ENCODE results near the gene CYTH3. TPM values are rescaled to one million over a fixed set of nuclear protein-coding genes. Genes with fewer than 3 reads are reported as not detected.
A peak's percentile ranks its signal among the peaks of the same experiment; 100 is the strongest.

The CYTH3 gene
- total and polyA plus RNA-seq, 9 of the 15 experiments (the other 6 are each of a cell fraction or from before 2014, with no cell fraction given): 0.25 to 15.2 (median 11.4) TPM

- no peak overlapping the region for H3K4me3 ChIP-seq
- H2AFZ ChIP-seq (ENCODE audit: low read depth, low read length): no peak overlapping the region
- DNase-seq (ENCODE audit: extremely low read depth in 1 of 4, low spot score in 3 of 4) (no peak), ATAC-seq (no peak), FAIRE-seq (no peak)
- ChIA-PET CTCF (ENCODE audit: low intra/inter-chr PET ratio) (no interaction called here), POLR2A (interaction anchor here (0.6 to 1.1 kb wide), 3 partner anchors 12 to 1407 kb away, joined by 3 read pairs; no protein-coding TSS in a partner anchor)
- WGBS (ENCODE audit: insufficient coverage, low coverage, missing lambda C conversion rate): over 99% methylated on average over 8 of the region's 8 CpGs
- H3K9me3 ChIP-seq (replicated peaks; ENCODE audit: control insufficient read depth, insufficient read depth, low read depth, low read length): no peaks in the 10 kb centered on the region; the same call in 1 of the 2 replicates
- in situ Hi-C loops (cut with MboI) (no loop called here), intact Hi-C loops (cut with micrococcal nuclease) (no loop called here)
- no peaks in the 10 kb centered on the region for H4K20me1 ChIP-seq (replicated peaks; ENCODE audit: control insufficient read depth, insufficient read depth, low read length)
- no peaks in the 10 kb centered on the region for H3K27me3 ChIP-seq (ENCODE audit: control insufficient read depth in 2 of 2, insufficient read depth in 2 of 2, low read length in 2 of 2)
- no peak overlapping the region for H3K9ac ChIP-seq (ENCODE audit: insufficient read depth in 1 of 2, low read depth in 2 of 2, low read length in 2 of 2)
- H3K4me2 ChIP-seq (ENCODE audit: insufficient read depth, low read length): no peak overlapping the region
- H3K27ac ChIP-seq (ENCODE audit: extremely low read depth, low read depth, low read length): no peak overlapping the region
- H3K79me2 ChIP-seq (ENCODE audit: control insufficient read depth, insufficient read depth, low read length): no peaks in the 10 kb centered on the region
- BruUV-seq (replicated peaks): no TSS peak
- no peaks in the 10 kb centered on the region for H3K9me1 ChIP-seq (ENCODE audit: control insufficient read depth, insufficient read depth, low read length)
- no peaks in the 10 kb centered on the region for H3K4me1 ChIP-seq (replicated peaks in 1 of 2; ENCODE audit: control insufficient read depth in 2 of 2, insufficient read depth in 2 of 2, low read length in 2 of 2)
- TF ChIP-seq MAX (CRISPR knock-in tag; IDR thresholded peaks at IDR 0.05) (no peak), HNRNPH1 (optimal IDR thresholded peaks at IDR 0.05; ENCODE audit: low read depth, low read length) (no peak), MEF2D (tag; conservative IDR thresholded peaks at IDR 0.05; ENCODE audit: low read depth) (no peak)
- peaks cover 91% of the 10 kb centered on the region for H3K36me3 ChIP-seq (ENCODE audit: control insufficient read depth, insufficient read depth, low read length)
These were observed 125.8 kb downstream of the CYTH3 start for GRCh38 chr7:6146666-6147065.

GRCh38 chr7:6143997-6144396 is 128.4 kb downstream of the CYTH3 start:
- 89% methylated on average over 8 of the region's 8 CpGs for WGBS (ENCODE audit: insufficient coverage, low coverage, missing lambda C conversion rate)
- no peak overlapping the region for H3K4me3 ChIP-seq
- POLR2A ChIA-PET: no interaction called here
- intact Hi-C loops (cut with micrococcal nuclease) (no loop called here), in situ Hi-C loops (cut with MboI) (no loop called here)
- no peaks in the 10 kb centered on the region for H4K20me1 ChIP-seq (replicated peaks; ENCODE audit: control insufficient read depth, insufficient read depth, low read length)
- peaks cover 89% of the 10 kb centered on the region for H3K36me3 ChIP-seq (ENCODE audit: control insufficient read depth, insufficient read depth, low read length)
- FAIRE-seq (peak; percentile 56), ATAC-seq (no peak), DNase-seq (ENCODE audit: extremely low read depth in 1 of 4, low spot score in 3 of 4) (no peak)
- no peak overlapping the region for H3K9ac ChIP-seq (ENCODE audit: insufficient read depth in 1 of 2, low read depth in 2 of 2, low read length in 2 of 2)
- TF ChIP-seq PRMT5 (CRISPR knock-in tag; IDR thresholded peaks at IDR 0.05): no peak
- no peak for TF ChIP-seq HIVEP1 (CRISPR knock-in tag; IDR thresholded peaks at IDR 0.05)
- TF ChIP-seq SUPT5H (IDR thresholded peaks at IDR 0.05): no peak
- 0 out of 2 replicates have a peak, but pooled peaks have one; percentile 17 for TF ChIP-seq ATF3 (IDR thresholded peaks at IDR 0.05)
- no peak for TF ChIP-seq ATF3 (CRISPR knock-in tag; conservative IDR thresholded peaks at IDR 0.05)
- no peak overlapping the region for H3K27ac ChIP-seq (ENCODE audit: extremely low read depth, low read depth, low read length)
- CTCF ChIA-PET (ENCODE audit: low intra/inter-chr PET ratio): no interaction called here
- H3K4me2 ChIP-seq (ENCODE audit: insufficient read depth, low read length): no peak overlapping the region
- H2AFZ ChIP-seq (ENCODE audit: low read depth, low read length): no peak overlapping the region
- BruUV-seq (replicated peaks): no TSS peak
- H3K4me1 ChIP-seq (replicated peaks in 1 of 2; ENCODE audit: control insufficient read depth in 2 of 2, insufficient read depth in 2 of 2, low read length in 2 of 2): no peaks in the 10 kb centered on the region
- H3K27me3 ChIP-seq (ENCODE audit: control insufficient read depth in 2 of 2, insufficient read depth in 2 of 2, low read length in 2 of 2): no peaks in the 10 kb centered on the region
- H3K9me1 ChIP-seq (ENCODE audit: control insufficient read depth, insufficient read depth, low read length): no peaks in the 10 kb centered on the region
- no peaks in the 10 kb centered on the region for H3K79me2 ChIP-seq (ENCODE audit: control insufficient read depth, insufficient read depth, low read length)
- H3K9me3 ChIP-seq (replicated peaks; ENCODE audit: control insufficient read depth, insufficient read depth, low read depth, low read length): no peaks in the 10 kb centered on the region

Measured in K562 (cell line).